GM12878 (cell line): ENCODE data around the gene IMMP2L. TPM values are rescaled to one million over a fixed set of nuclear protein-coding genes. Genes with fewer than 3 reads are reported as not detected.

ENCODE experiments used
- BACH1 ChIP-seq: fragments of 450-650 bp; IDR thresholded peaks from 2 replicates; pipeline ENCODE4 v1.6.1; 2017; ENCODE audit warnings: mild to moderate bottlenecking, borderline replicate concordance
- CREB1 ChIP-seq: IDR thresholded peaks from 2 replicates; pipeline ENCODE4 v1.6.1; 2012; ENCODE audit warnings: low read depth, mild to moderate bottlenecking, inconsistent platforms
- ESRRA ChIP-seq: IDR thresholded peaks from 2 replicates; pipeline ENCODE4 v1.6.1; 2012; ENCODE audit warnings: mild to moderate bottlenecking, low read length, improper control_type of control experiment
- FOXK2 ChIP-seq: fragments of 450-650 bp; IDR thresholded peaks from 2 replicates; pipeline ENCODE4 v1.6.1; 2017; ENCODE audit warnings: mild to moderate bottlenecking, moderate library complexity
- FOXM1 ChIP-seq: IDR thresholded peaks from 2 replicates; pipeline ENCODE4 v1.6.1; 2012; ENCODE audit warnings: low read depth, mild to moderate bottlenecking, inconsistent platforms, low read length, moderate library complexity
- GABPA ChIP-seq: IDR thresholded peaks from 2 replicates; pipeline ENCODE4 v1.6.1; 2014; ENCODE audit warnings: antibody characterized with exemption, low read depth, mild to moderate bottlenecking, inconsistent platforms
- HDAC6 ChIP-seq: fragments of 200-600 bp; sonication (generic); IDR thresholded peaks from one replicate; pipeline ENCODE4 v1.8.0; 2017; ENCODE audit warnings: antibody characterized with exemption; ENCODE audit not compliant: unreplicated experiment
- HDGF ChIP-seq: fragments of 450-650 bp; IDR thresholded peaks from 2 replicates; pipeline ENCODE4 v1.6.1; 2016; ENCODE audit warnings: antibody characterized with exemption
- KLF5 ChIP-seq: fragments of 450-650 bp; IDR thresholded peaks from 2 replicates; pipeline ENCODE4 v1.6.1; 2014; ENCODE audit warnings: mild to moderate bottlenecking; ENCODE audit not compliant: partially characterized antibody
- MLLT1 ChIP-seq: fragments of 450-650 bp; IDR thresholded peaks from 2 replicates; pipeline ENCODE4 v1.6.1; 2016; ENCODE audit warnings: mild to moderate bottlenecking
- NBN ChIP-seq: fragments of 450-650 bp; IDR thresholded peaks from 2 replicates; pipeline ENCODE4 v1.6.1; 2016
- RCOR1 ChIP-seq: conservative IDR thresholded peaks from 2 replicates; pipeline ENCODE4 v1.6.1; 2012; ENCODE audit warnings: low read depth, low read length, improper control_type of control experiment
- RELA ChIP-seq: fragments of 450-650 bp; IDR thresholded peaks from 2 replicates; pipeline ENCODE4 v1.8.0; 2014; ENCODE audit warnings: borderline replicate concordance; ENCODE audit not compliant: partially characterized antibody
- SIX5 ChIP-seq: IDR thresholded peaks from 2 replicates; pipeline ENCODE4 v1.6.1; 2011; ENCODE audit warnings: mild to moderate bottlenecking, low read depth, low read length, moderate library complexity; ENCODE audit not compliant: severe bottlenecking
- SMC3 ChIP-seq: IDR thresholded peaks from 2 replicates; pipeline ENCODE4 v1.6.1; 2011; ENCODE audit warnings: low read length, improper control_type of control experiment, borderline replicate concordance
- SUPT20H ChIP-seq: IDR thresholded peaks from 2 replicates; pipeline ENCODE4 v1.6.1; 2011; ENCODE audit warnings: low read depth, mild to moderate bottlenecking, low read length, moderate library complexity, borderline replicate concordance; ENCODE audit not compliant: control insufficient read depth
- TARDBP ChIP-seq: IDR thresholded peaks from 2 replicates; pipeline ENCODE4 v1.6.1; 2016; ENCODE audit warnings: borderline replicate concordance
- ZBED1 ChIP-seq: IDR thresholded peaks from 2 replicates; pipeline ENCODE4 v1.6.1; 2016; ENCODE audit warnings: borderline replicate concordance
- ZNF274 ChIP-seq: IDR thresholded peaks from one replicate; pipeline ENCODE4 v1.8.0; 2011; ENCODE audit not compliant: insufficient read length, insufficient read depth
- ZSCAN29 ChIP-seq: fragments of 450-650 bp; IDR thresholded peaks from 2 replicates; pipeline ENCODE4 v1.6.1; 2017; ENCODE audit warnings: mild to moderate bottlenecking, moderate library complexity
- polyA plus RNA-seq, 11 experiments: library from polyadenylated mRNA; depleted of rRNA in 4 of 11; unstranded in 6 of 11; stranded (reverse) in 5 of 11; fragments of >200 nt; fragmentation: Nextera tagmentation in 4 of 11; fragmentation: Illumina TruSeq in 1 of 11; extraction: Ambion mirVana in 4 of 11; extraction: Trizol in 1 of 11; gene quantifications; 1 replicate in 1 of 11; 2 replicates in 10 of 11; pipeline versions ENCODE4 v1.2.1 to v1.2.3, GENCODE V29; 2011 to 2016; ENCODE audit warnings: inconsistent platforms in 2 of 11, missing spikeins in 2 of 11, low read depth in 1 of 11
- total RNA-seq, 4 experiments: library from RNA; depleted of rRNA in 3 of 4; stranded (reverse); fragments of >200 nt in 3 of 4; fragmentation: Illumina TruSeq in 1 of 4; extraction: Trizol in 1 of 4; gene quantifications; 2 replicates each; pipeline versions ENCODE4 v1.2.1 to v1.2.3, GENCODE V29; 2013 to 2021
- TF ChIP-seq, protein P1 (sequence below): fragments of 450-650 bp; IDR thresholded peaks from 2 replicates; pipeline ENCODE4 v1.6.1; 2017; ENCODE audit warnings: mild to moderate bottlenecking, moderate library complexity
- TF ChIP-seq, protein P2 (sequence below): fragments of 450-650 bp; formaldehyde crosslinking; IDR thresholded peaks from 2 replicates; pipeline ENCODE4 v1.5.0; 2022; ENCODE audit warnings: mild to moderate bottlenecking, missing genetic modification characterization
- TF ChIP-seq, protein P3 (sequence below): IDR thresholded peaks from 2 replicates; pipeline ENCODE4 v1.6.1; 2011; ENCODE audit warnings: low read depth, low read length, improper control_type of control experiment, borderline replicate concordance

IMMP2L gene
- total and polyA plus RNA-seq, 10 of the 15 experiments (the other 5 are each of a cell fraction or from before 2014, with no cell fraction given): 12.6 to 46.3 (median 19.6) TPM

DNA sequence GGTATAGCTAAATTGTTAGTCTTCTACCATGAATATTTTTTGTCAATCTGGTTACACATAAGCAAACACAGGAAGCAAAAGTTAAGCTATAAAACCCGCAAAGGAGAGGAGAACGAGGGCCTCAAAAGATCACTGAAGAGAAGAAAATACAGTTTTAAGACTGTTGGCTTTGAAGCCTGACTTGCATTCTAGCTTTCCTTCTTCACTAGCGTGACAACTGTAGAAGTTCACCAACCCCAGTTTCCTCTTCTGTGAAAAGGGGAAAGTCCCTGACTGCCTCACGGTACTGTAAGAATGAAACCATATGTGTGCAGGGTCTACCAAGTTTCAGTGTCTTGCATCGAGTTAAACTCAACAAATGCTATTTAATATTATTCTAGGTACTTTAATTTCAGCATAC lies 478.9 kb downstream of the IMMP2L start (continued):
- TF ChIP-seq MLLT1 (0 out of 2 replicates have a peak, but pooled peaks have one; percentile 9), FOXK2 (no peak), TARDBP (no peak), ZBED1 (peak; percentile 92; the same call in 1 of the 2 replicates), RELA (peak; percentile 10), FOXM1 (peak; percentile 99), ZSCAN29 (peak; percentile 72; the same call in 1 of the 2 replicates), NBN (peak; percentile 44; the same call in 1 of the 2 replicates), BACH1 (peak; percentile 89), HDAC6 (no peak), SMC3 (no peak; the same call in 1 of the 2 replicates), CREB1 (0 out of 2 replicates have a peak, but pooled peaks have one; percentile 43), SIX5 (no peak), KLF5 (no peak), ESRRA (no peak), GABPA (peak; percentile 36; the same call in 1 of the 2 replicates), RCOR1 (0 out of 2 replicates have a peak, but pooled peaks have one; percentile 82), SUPT20H (no peak), ZNF274 (no peak), HDGF (no peak)
- TF ChIP-seq, protein P1, sequence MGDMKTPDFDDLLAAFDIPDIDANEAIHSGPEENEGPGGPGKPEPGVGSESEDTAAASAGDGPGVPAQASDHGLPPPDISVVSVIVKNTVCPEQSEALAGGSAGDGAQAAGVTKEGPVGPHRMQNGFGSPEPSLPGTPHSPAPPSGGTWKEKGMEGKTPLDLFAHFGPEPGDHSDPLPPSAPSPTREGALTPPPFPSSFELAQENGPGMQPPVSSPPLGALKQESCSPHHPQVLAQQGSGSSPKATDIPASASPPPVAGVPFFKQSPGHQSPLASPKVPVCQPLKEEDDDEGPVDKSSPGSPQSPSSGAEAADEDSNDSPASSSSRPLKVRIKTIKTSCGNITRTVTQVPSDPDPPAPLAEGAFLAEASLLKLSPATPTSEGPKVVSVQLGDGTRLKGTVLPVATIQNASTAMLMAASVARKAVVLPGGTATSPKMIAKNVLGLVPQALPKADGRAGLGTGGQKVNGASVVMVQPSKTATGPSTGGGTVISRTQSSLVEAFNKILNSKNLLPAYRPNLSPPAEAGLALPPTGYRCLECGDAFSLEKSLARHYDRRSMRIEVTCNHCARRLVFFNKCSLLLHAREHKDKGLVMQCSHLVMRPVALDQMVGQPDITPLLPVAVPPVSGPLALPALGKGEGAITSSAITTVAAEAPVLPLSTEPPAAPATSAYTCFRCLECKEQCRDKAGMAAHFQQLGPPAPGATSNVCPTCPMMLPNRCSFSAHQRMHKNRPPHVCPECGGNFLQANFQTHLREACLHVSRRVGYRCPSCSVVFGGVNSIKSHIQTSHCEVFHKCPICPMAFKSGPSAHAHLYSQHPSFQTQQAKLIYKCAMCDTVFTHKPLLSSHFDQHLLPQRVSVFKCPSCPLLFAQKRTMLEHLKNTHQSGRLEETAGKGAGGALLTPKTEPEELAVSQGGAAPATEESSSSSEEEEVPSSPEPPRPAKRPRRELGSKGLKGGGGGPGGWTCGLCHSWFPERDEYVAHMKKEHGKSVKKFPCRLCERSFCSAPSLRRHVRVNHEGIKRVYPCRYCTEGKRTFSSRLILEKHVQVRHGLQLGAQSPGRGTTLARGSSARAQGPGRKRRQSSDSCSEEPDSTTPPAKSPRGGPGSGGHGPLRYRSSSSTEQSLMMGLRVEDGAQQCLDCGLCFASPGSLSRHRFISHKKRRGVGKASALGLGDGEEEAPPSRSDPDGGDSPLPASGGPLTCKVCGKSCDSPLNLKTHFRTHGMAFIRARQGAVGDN: 0 out of 2 replicates have a peak, but pooled peaks have one; percentile 25
- TF ChIP-seq, protein P2, sequence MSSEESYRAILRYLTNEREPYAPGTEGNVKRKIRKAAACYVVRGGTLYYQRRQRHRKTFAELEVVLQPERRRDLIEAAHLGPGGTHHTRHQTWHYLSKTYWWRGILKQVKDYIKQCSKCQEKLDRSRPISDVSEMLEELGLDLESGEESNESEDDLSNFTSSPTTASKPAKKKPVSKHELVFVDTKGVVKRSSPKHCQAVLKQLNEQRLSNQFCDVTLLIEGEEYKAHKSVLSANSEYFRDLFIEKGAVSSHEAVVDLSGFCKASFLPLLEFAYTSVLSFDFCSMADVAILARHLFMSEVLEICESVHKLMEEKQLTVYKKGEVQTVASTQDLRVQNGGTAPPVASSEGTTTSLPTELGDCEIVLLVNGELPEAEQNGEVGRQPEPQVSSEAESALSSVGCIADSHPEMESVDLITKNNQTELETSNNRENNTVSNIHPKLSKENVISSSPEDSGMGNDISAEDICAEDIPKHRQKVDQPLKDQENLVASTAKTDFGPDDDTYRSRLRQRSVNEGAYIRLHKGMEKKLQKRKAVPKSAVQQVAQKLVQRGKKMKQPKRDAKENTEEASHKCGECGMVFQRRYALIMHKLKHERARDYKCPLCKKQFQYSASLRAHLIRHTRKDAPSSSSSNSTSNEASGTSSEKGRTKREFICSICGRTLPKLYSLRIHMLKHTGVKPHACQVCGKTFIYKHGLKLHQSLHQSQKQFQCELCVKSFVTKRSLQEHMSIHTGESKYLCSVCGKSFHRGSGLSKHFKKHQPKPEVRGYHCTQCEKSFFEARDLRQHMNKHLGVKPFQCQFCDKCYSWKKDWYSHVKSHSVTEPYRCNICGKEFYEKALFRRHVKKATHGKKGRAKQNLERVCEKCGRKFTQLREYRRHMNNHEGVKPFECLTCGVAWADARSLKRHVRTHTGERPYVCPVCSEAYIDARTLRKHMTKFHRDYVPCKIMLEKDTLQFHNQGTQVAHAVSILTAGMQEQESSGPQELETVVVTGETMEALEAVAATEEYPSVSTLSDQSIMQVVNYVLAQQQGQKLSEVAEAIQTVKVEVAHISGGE: no peak
- TF ChIP-seq, protein P3, sequence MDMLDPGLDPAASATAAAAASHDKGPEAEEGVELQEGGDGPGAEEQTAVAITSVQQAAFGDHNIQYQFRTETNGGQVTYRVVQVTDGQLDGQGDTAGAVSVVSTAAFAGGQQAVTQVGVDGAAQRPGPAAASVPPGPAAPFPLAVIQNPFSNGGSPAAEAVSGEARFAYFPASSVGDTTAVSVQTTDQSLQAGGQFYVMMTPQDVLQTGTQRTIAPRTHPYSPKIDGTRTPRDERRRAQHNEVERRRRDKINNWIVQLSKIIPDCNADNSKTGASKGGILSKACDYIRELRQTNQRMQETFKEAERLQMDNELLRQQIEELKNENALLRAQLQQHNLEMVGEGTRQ: no peak
